ENCODE measurements around the gene ITIH5.
"Not testable (repeated sequence)": the region's sequence is repeated elsewhere in the genome, so short reads cannot be mapped to it uniquely, and the experiment has no call there.

ITIH5 gene

DNA sequence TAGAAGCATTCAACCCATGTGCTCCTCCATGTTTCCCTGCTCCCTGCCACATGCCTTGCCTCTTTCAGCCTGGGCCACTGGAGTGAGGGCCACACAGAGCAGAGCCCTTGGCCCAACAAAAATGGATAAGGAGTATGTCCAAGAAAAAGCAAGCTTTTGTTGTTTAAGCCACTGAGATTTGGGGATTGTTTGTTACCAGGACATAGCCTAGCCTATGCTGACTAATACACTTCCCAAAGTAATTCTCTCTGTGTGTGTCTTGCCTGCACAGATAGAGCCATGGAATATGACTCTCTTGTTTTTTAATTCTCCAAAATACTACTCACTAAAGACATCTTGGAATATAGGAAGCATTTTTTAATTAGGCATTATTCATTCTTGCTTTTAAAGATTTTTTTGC, 22.8 kb upstream of the ITIH5 start:
- Histone ChIP-seq H3K4me3 (no peak overlapping the region), H3K9me3 (ENCODE audit: low read depth, low read length) (no peaks in the 10 kb centered on the region), H3K36me3 (ENCODE audit: insufficient read depth, low read length) (no peaks in the 10 kb centered on the region), H3K27ac (no peak overlapping the region), H3K9ac (ENCODE audit: insufficient read length) (no peak overlapping the region)
- TF ChIP-seq POLR2AphosphoS5 (IDR thresholded peaks at IDR 0.05; ENCODE audit: borderline replicate concordance, low read depth, low read length): no peak
- no peak for TF ChIP-seq EZH2 (IDR thresholded peaks at IDR 0.05)
- TF ChIP-seq FOXP2 (optimal IDR thresholded peaks at IDR 0.05; ENCODE audit: control extremely low read depth, extremely low read length, insufficient read depth): no peak
- DNase-seq (ENCODE audit: low read depth, low spot score): no peak

DNA sequence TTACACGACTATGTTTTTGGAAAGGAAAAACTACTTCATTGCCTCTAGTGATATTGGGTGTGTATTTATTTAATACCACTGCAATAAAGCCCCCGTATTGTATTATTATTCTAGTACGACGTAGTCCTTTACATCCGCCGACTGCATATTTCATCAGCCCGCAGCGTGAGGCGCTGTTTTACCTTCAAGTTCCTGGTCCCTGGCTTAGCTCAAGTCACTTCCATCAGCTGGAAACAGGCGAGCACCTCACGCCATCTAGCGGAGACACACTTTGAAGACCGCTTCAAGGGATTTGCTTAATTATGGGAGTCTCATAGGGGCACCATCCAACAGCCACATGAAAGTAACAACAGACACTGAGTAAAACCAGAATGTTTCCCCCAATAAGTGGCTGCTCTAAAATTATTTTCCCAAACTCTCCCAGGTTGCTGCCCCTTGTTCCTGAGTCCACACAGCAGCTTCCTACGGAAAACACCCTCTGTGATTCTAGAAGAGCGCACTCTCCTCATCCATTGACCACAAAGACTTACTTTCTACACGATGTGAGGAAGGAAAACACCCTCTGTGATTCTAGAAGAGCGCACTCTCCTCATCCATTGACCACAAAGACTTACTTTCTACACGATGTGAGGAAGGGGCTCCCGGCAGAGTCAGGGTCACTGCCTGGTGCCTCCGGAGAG, 20.6 kb upstream of the ITIH5 start:
- peak overlapping the region; percentile 22; the same call in 1 of the 2 replicates for H3K4me3 ChIP-seq
- TF ChIP-seq FOXP2 (optimal IDR thresholded peaks at IDR 0.05; ENCODE audit: control extremely low read depth, extremely low read length, insufficient read depth) (no peak), POLR2AphosphoS5 (IDR thresholded peaks at IDR 0.05; ENCODE audit: borderline replicate concordance, low read depth, low read length) (no peak), EZH2 (IDR thresholded peaks at IDR 0.05) (no peak)
- H3K27ac ChIP-seq: no peak overlapping the region

GRCh38 chr10:7686351-7687171, 19.8 kb upstream of the ITIH5 start:
- Histone ChIP-seq H3K27ac (no peak overlapping the region), H3K36me3 (ENCODE audit: insufficient read depth, low read length) (no peaks in the 10 kb centered on the region), H3K4me3 (peak overlapping the region; percentile 22; the same call in 1 of the 2 replicates), H3K9me3 (ENCODE audit: low read depth, low read length) (no peaks in the 10 kb centered on the region), H3K9ac (ENCODE audit: insufficient read length) (no peak overlapping the region)
- no peak for DNase-seq (ENCODE audit: low read depth, low spot score)
- no peak for TF ChIP-seq FOXP2 (optimal IDR thresholded peaks at IDR 0.05; ENCODE audit: control extremely low read depth, extremely low read length, insufficient read depth)
- TF ChIP-seq POLR2AphosphoS5 (IDR thresholded peaks at IDR 0.05; ENCODE audit: borderline replicate concordance, low read depth, low read length): no peak
- no peak for TF ChIP-seq EZH2 (IDR thresholded peaks at IDR 0.05)

More for the DNA sequence above, 20.6 kb upstream of the ITIH5 start:
- H3K9me3 ChIP-seq (ENCODE audit: low read depth, low read length): no peaks in the 10 kb centered on the region
- no peaks in the 10 kb centered on the region for H3K36me3 ChIP-seq (ENCODE audit: insufficient read depth, low read length)
- DNase-seq (ENCODE audit: low read depth, low spot score): peak; percentile 64
- H3K9ac ChIP-seq (ENCODE audit: insufficient read length): no peak overlapping the region

- H3K27ac ChIP-seq; H3K36me3 ChIP-seq (ENCODE audit: insufficient read depth, low read length); H3K4me3 ChIP-seq; DNase-seq (ENCODE audit: low read depth, low spot score); H3K9me3 ChIP-seq (ENCODE audit: low read depth, low read length); H3K9ac ChIP-seq (ENCODE audit: insufficient read length): not testable (repeated sequence)
These were observed 13.3 kb upstream of the ITIH5 start for GRCh38 chr10:7680078-7680477.

DNA sequence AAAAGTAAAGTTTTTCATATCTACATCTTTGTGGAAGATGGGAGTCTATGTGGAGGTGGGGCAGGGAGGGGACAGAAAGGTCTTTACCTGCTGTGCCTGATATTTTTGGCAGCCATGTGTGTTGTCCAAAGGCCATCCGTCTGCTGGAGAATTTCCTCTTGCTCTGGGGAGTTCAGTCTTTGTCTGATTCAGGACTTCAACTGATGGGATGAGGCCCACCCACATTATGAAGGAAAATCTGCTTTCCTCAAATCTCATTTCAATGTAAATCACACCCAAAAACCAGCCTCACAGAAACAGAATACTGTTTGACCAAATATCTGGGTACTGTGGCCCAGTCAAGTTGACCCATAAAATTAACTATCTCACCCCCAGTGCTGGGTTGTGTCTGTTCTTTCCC, 12.5 kb upstream of the ITIH5 start:
- TF ChIP-seq EZH2 (IDR thresholded peaks at IDR 0.05): no peak
- TF ChIP-seq POLR2AphosphoS5 (IDR thresholded peaks at IDR 0.05; ENCODE audit: borderline replicate concordance, low read depth, low read length): no peak
- no peak for TF ChIP-seq FOXP2 (optimal IDR thresholded peaks at IDR 0.05; ENCODE audit: control extremely low read depth, extremely low read length, insufficient read depth)
- no peak overlapping the region for H3K9ac ChIP-seq (ENCODE audit: insufficient read length)
- H3K4me3 ChIP-seq: no peak overlapping the region
- no peaks in the 10 kb centered on the region for H3K36me3 ChIP-seq (ENCODE audit: insufficient read depth, low read length)
- DNase-seq (ENCODE audit: low read depth, low spot score): no peak
- H3K9me3 ChIP-seq (ENCODE audit: low read depth, low read length): no peaks in the 10 kb centered on the region
- H3K27ac ChIP-seq: no peak overlapping the region

DNA sequence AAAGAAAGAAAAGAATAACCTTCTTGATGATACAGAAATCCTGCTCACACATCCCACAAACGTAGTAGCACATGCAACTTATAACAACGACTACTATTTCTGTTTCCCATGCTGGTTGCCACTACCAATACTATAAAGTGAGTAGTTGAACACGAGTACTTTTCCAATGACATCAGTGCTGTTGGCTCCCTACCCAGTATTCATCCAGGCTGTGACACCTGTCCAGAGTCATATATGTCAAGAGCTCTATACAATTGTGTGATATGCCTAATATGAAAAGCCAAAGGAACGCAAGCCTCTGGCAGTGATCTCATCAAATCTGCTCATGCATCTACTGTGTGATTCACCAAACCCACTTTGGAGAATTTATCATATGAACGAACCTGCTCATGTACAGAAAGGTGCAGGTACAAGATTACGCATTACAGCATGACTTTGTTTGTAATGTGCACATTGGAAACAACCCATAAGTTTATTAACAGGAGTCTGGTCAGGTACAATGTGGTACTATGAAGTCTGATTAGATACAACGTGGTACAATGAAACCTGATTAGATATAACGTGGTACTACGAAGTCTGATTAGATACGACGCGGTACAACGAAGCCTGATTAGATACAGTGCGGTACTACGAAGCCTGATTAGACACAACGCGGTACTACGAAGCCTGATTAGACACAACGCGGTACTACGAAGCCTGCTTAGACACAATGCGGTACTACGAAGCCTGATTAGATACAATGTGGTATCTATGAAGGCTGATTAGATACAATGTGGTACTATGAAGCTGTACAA, 5.8 kb upstream of the ITIH5 start:
- H3K27ac ChIP-seq: no peak overlapping the region
- H3K36me3 ChIP-seq (ENCODE audit: insufficient read depth, low read length): no peaks in the 10 kb centered on the region
- no peak for TF ChIP-seq EZH2 (IDR thresholded peaks at IDR 0.05)
- no peak for TF ChIP-seq POLR2AphosphoS5 (IDR thresholded peaks at IDR 0.05; ENCODE audit: borderline replicate concordance, low read depth, low read length)
- DNase-seq (ENCODE audit: low read depth, low spot score): no peak
- no peaks in the 10 kb centered on the region for H3K9me3 ChIP-seq (ENCODE audit: low read depth, low read length)
- no peak overlapping the region for H3K4me3 ChIP-seq
- no peak overlapping the region for H3K9ac ChIP-seq (ENCODE audit: insufficient read length)

DNA sequence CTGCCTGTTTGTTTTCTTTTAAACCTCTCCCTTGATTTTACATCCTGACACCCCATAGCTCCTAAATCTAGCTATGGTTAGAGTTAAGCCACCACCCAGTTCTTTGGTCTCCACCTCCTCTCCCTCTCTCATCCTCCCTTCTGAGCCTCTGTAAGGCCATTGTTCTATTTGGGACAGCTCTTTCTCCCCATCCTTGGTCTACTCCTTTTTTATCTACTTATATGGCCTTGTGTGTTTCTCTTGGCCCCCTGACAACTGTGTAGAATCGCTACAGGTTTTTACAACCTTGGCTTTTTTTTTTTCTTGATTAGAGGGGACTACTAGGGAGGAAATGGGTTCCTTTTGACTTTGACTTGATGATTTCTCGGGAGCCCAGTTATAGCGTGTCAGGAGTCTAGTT, 3.4 kb upstream of the ITIH5 start:
- Histone ChIP-seq H3K9ac (ENCODE audit: insufficient read length) (no peak overlapping the region), H3K27ac (no peak overlapping the region), H3K4me3 (no peak overlapping the region), H3K9me3 (ENCODE audit: low read depth, low read length) (no peaks in the 10 kb centered on the region), H3K36me3 (ENCODE audit: insufficient read depth, low read length) (no peaks in the 10 kb centered on the region)
- TF ChIP-seq EZH2 (IDR thresholded peaks at IDR 0.05) (no peak), POLR2AphosphoS5 (IDR thresholded peaks at IDR 0.05; ENCODE audit: borderline replicate concordance, low read depth, low read length) (no peak), FOXP2 (optimal IDR thresholded peaks at IDR 0.05; ENCODE audit: control extremely low read depth, extremely low read length, insufficient read depth) (no peak)
- no peak for DNase-seq (ENCODE audit: low read depth, low spot score)
